ENCODE measurements around the gene SNRNP200.
"Not testable (repeated sequence)": the region's sequence is repeated elsewhere in the genome, so short reads cannot be mapped to it uniquely, and the experiment has no call there.

Gene SNRNP200

DNA sequence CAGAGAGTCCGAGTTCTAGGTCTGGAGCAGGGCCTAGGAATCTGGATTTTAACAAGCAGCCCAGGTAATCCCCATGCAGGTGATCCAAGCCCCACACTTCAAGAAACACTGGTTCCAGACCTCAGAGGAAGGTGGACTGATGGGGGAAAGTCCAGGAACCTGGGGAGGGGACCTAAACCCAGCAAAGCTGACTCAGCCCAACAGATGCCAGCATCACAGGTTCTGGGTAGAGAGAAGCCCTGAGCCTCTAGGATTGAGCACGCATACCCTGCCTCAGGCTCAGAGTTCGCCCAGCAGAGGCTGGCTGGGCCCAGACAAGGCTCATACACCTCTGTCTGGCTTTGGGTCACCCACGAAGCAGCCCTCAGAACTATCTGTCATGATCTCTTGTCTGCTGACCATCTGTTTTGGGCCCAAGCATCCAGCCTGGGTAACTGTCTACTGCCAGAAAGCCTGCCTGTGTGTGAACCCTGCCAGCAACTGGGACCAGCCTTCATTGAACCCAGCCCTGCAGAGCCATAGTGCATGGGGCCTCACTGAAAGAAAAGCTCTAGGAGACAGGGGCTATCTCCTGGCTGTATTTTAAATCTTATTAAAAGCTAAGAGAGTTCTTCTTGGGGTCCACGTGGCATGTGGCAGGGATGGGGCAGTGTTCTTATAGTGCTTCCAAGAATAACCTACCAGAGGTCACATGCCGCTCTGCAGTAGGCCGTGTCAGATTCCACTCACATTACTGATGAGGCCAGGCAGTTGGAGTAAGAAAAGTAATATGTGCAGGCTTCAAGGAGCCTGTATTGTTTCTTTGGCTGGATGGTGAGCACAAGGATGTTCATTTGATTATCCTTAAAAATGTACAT, 47.0 kb downstream of the SNRNP200 start:
- no peak for DNase-seq (ENCODE audit: low spot score)

DNA sequence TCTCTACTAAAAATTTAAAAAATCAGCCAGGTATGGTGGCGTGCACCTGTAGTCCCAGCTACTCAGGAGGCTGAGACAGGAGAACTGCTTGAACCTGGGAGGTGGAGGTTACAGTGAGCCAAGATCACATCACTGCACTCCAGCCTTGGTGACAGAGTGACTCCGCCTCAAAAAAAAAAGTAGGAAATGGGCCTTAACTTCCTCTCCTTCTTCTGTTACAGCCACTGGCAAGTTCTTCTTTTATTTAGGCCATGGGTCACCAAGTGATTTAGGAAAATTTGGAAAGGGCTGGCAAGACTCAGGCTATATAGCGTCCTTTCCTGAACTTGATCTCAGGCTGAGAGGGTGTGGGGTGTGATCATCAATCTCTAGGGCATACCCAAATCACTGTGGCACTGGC, 47.6 kb downstream of the SNRNP200 start:
- not testable (repeated sequence) for ATAC-seq (ENCODE audit: low read depth); DNase-seq (ENCODE audit: low spot score)

More for the DNA sequence above, 47.0 kb downstream of the SNRNP200 start:
- Histone ChIP-seq H3K27ac (ENCODE audit: poor library complexity, severe bottlenecking) (no peak overlapping the region), H3K27me3 (ENCODE audit: insufficient read depth, poor library complexity, severe bottlenecking) (no peaks in the 10 kb centered on the region), H3K4me3 (ENCODE audit: severe bottlenecking) (no peak overlapping the region), H3K4me1 (ENCODE audit: insufficient read depth, poor library complexity, severe bottlenecking) (peaks cover 12% of the 10 kb centered on the region), H3K9me3 (ENCODE audit: severe bottlenecking) (no peaks in the 10 kb centered on the region), H3K36me3 (ENCODE audit: low read depth) (peaks cover 37% of the 10 kb centered on the region)
- TF ChIP-seq, protein P1, sequence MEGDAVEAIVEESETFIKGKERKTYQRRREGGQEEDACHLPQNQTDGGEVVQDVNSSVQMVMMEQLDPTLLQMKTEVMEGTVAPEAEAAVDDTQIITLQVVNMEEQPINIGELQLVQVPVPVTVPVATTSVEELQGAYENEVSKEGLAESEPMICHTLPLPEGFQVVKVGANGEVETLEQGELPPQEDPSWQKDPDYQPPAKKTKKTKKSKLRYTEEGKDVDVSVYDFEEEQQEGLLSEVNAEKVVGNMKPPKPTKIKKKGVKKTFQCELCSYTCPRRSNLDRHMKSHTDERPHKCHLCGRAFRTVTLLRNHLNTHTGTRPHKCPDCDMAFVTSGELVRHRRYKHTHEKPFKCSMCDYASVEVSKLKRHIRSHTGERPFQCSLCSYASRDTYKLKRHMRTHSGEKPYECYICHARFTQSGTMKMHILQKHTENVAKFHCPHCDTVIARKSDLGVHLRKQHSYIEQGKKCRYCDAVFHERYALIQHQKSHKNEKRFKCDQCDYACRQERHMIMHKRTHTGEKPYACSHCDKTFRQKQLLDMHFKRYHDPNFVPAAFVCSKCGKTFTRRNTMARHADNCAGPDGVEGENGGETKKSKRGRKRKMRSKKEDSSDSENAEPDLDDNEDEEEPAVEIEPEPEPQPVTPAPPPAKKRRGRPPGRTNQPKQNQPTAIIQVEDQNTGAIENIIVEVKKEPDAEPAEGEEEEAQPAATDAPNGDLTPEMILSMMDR (IDR thresholded peaks at IDR 0.05; ENCODE audit: poor library complexity, severe bottlenecking) = no peak
- ATAC-seq (ENCODE audit: low read depth) = no peak

GRCh38 chr2:96256611-96257113, 48.7 kb downstream of the SNRNP200 start:
- H3K27ac ChIP-seq (ENCODE audit: poor library complexity, severe bottlenecking) = no peak overlapping the region
- no peak for ATAC-seq (ENCODE audit: low read depth)
- no peak for DNase-seq (ENCODE audit: low spot score)
- H3K4me3 ChIP-seq (ENCODE audit: severe bottlenecking) = no peak overlapping the region
- no peaks in the 10 kb centered on the region for H3K9me3 ChIP-seq (ENCODE audit: severe bottlenecking)
- peaks cover 12% of the 10 kb centered on the region for H3K4me1 ChIP-seq (ENCODE audit: insufficient read depth, poor library complexity, severe bottlenecking)
- H3K36me3 ChIP-seq (ENCODE audit: low read depth) = peaks cover 46% of the 10 kb centered on the region
- no peaks in the 10 kb centered on the region for H3K27me3 ChIP-seq (ENCODE audit: insufficient read depth, poor library complexity, severe bottlenecking)
- TF ChIP-seq, protein P1 (IDR thresholded peaks at IDR 0.05; ENCODE audit: poor library complexity, severe bottlenecking) = no peak

More for the DNA sequence above, 47.6 kb downstream of the SNRNP200 start:
- H3K36me3 ChIP-seq (ENCODE audit: low read depth) = peaks cover 41% of the 10 kb centered on the region
- H3K4me1 ChIP-seq (ENCODE audit: insufficient read depth, poor library complexity, severe bottlenecking) = peaks cover 12% of the 10 kb centered on the region
- not testable (repeated sequence) for H3K9me3 ChIP-seq (ENCODE audit: severe bottlenecking); H3K27ac ChIP-seq (ENCODE audit: poor library complexity, severe bottlenecking); H3K4me3 ChIP-seq (ENCODE audit: severe bottlenecking); H3K27me3 ChIP-seq (ENCODE audit: insufficient read depth, poor library complexity, severe bottlenecking)

DNA sequence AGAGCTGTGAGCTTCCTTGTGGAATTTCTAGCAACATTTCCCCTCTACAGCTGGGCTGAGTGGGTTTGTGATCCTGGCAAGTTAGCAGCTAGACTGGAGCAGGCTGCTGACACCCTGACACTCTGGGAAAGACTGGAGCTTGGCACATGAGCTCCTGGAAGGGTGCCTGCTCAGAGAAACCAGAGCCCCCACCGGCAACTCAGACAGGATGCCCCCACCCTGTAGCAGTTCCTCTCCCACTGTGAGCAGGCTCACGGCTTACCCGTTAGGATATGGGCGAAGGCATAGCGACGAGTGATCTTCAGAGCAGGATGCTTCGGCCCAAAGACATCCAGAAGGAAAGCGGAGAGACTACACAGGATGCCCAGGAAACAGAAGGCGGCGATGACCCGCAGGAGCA, 50.8 kb downstream of the SNRNP200 start:
- no peak for ATAC-seq (ENCODE audit: low read depth)
- H3K36me3 ChIP-seq (ENCODE audit: low read depth) = peaks cover 41% of the 10 kb centered on the region

GRCh38 chr2:96253006-96253405, 52.3 kb downstream of the SNRNP200 start:
- DNase-seq (ENCODE audit: low spot score) (no peak), ATAC-seq (ENCODE audit: low read depth) (no peak)
- Histone ChIP-seq H3K9me3 (ENCODE audit: severe bottlenecking) (no peaks in the 10 kb centered on the region), H3K4me3 (ENCODE audit: severe bottlenecking) (no peak overlapping the region), H3K4me1 (ENCODE audit: insufficient read depth, poor library complexity, severe bottlenecking) (no peaks in the 10 kb centered on the region), H3K36me3 (ENCODE audit: low read depth) (peaks cover 32% of the 10 kb centered on the region), H3K27ac (ENCODE audit: poor library complexity, severe bottlenecking) (no peak overlapping the region), H3K27me3 (ENCODE audit: insufficient read depth, poor library complexity, severe bottlenecking) (no peaks in the 10 kb centered on the region)
- TF ChIP-seq, protein P1 (IDR thresholded peaks at IDR 0.05; ENCODE audit: poor library complexity, severe bottlenecking) = no peak

More for the DNA sequence above, 50.8 kb downstream of the SNRNP200 start:
- Histone ChIP-seq H3K4me3 (ENCODE audit: severe bottlenecking) (no peak overlapping the region), H3K9me3 (ENCODE audit: severe bottlenecking) (no peaks in the 10 kb centered on the region), H3K27me3 (ENCODE audit: insufficient read depth, poor library complexity, severe bottlenecking) (no peaks in the 10 kb centered on the region), H3K27ac (ENCODE audit: poor library complexity, severe bottlenecking) (no peak overlapping the region), H3K4me1 (ENCODE audit: insufficient read depth, poor library complexity, severe bottlenecking) (no peaks in the 10 kb centered on the region)
- no peak for DNase-seq (ENCODE audit: low spot score)
- TF ChIP-seq, protein P1 (IDR thresholded peaks at IDR 0.05; ENCODE audit: poor library complexity, severe bottlenecking) = no peak
